ENCODE data around the gene PCAT7.
"Not testable (repeated sequence)": the region's sequence is repeated elsewhere in the genome, so short reads cannot be mapped to it uniquely, and the experiment has no call there.

The PCAT7 gene

DNA sequence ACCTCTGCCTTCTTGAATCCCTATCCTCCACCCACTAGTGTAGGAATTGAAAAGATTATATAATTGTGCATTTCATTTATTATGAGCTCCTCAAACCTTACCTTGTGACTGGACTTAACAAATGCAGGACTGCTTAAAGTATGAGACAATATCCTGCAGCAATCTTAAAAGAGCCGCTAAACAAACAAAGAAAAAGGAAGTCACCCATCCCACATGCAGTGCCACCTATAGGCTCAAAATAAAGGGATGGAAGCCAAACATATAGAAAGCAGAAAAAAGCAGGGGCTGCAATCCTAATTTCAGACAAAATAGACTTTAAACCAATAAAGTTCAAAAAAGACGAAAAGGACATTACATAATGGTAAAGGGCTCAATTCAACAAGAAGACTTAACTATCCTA, 8.7 kb downstream of the PCAT7 start:
- TF ChIP-seq, protein P1, sequence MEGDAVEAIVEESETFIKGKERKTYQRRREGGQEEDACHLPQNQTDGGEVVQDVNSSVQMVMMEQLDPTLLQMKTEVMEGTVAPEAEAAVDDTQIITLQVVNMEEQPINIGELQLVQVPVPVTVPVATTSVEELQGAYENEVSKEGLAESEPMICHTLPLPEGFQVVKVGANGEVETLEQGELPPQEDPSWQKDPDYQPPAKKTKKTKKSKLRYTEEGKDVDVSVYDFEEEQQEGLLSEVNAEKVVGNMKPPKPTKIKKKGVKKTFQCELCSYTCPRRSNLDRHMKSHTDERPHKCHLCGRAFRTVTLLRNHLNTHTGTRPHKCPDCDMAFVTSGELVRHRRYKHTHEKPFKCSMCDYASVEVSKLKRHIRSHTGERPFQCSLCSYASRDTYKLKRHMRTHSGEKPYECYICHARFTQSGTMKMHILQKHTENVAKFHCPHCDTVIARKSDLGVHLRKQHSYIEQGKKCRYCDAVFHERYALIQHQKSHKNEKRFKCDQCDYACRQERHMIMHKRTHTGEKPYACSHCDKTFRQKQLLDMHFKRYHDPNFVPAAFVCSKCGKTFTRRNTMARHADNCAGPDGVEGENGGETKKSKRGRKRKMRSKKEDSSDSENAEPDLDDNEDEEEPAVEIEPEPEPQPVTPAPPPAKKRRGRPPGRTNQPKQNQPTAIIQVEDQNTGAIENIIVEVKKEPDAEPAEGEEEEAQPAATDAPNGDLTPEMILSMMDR (conservative IDR thresholded peaks at IDR 0.05; ENCODE audit: low read length): no peak
- H3K4me3 ChIP-seq (ENCODE audit: low read length): no peak overlapping the region
- no peak for DNase-seq (ENCODE audit: low read depth)

DNA sequence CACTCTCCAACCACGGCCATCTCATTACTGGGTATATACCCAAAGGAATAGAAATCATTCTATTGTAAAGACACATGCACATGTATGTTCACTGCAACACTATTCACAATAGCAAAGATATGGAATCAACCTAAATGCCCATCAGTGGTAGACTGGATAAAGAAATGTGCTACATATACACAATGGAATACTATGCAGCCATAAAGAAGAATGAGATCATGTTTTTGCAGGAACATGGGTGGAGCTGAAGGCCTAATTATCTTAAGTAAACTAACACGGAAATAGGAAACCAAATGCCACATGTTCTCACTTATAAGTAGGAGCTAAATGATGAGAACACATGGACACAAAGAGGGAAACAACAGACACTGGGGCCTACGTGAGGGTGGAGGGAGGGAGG, 9.4 kb downstream of the PCAT7 start:
- DNase-seq (ENCODE audit: low read depth); H3K4me3 ChIP-seq (ENCODE audit: low read length): not testable (repeated sequence)

DNA sequence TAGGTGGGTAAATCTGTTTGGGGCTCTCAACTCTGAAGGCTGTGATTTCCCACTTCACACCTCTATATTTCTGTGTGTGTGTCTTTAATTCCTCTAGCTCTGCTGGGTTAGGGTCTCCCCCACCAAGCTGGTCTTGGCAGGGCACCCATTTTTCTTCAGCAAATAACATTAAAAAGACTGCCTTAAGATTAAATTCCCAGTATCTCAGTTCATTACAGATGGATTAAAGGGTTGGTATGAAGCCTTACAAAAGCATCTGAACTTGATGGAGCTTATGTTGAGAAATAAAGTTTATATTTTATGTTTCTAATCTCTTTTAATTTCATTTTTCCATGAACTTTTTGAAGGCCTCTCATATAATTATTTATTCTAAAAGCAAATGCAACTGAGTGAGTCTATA, 11.7 kb downstream of the PCAT7 start:
- no peak for DNase-seq (ENCODE audit: low read depth)

DNA sequence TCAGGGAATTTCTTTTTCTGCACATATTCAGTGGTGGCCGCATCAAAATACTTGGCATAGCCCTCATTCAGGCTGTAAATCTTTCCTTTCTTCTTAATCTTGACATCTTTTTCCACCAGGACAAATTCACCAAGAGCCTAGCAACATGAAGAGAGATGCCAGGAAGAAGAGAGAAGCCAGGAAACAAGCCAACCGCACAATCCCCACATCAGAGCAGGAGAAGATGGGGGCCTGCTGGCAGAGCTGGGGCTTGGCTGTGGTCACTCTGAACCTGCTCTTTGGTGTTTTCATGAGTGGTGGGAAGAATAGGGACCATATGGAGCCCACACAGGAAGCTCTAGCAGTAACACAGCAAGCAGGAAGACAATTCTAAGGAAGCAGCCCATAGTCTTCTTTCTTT, 12.4 kb downstream of the PCAT7 start:
- TF ChIP-seq, protein P1 (conservative IDR thresholded peaks at IDR 0.05; ENCODE audit: low read length): no peak
- H3K4me3 ChIP-seq (ENCODE audit: low read length): no peak overlapping the region
- DNase-seq (ENCODE audit: low read depth): no peak

More for the DNA sequence above, 11.7 kb downstream of the PCAT7 start:
- no peak overlapping the region for H3K4me3 ChIP-seq (ENCODE audit: low read length)
- TF ChIP-seq, protein P1 (conservative IDR thresholded peaks at IDR 0.05; ENCODE audit: low read length): no peak

DNA sequence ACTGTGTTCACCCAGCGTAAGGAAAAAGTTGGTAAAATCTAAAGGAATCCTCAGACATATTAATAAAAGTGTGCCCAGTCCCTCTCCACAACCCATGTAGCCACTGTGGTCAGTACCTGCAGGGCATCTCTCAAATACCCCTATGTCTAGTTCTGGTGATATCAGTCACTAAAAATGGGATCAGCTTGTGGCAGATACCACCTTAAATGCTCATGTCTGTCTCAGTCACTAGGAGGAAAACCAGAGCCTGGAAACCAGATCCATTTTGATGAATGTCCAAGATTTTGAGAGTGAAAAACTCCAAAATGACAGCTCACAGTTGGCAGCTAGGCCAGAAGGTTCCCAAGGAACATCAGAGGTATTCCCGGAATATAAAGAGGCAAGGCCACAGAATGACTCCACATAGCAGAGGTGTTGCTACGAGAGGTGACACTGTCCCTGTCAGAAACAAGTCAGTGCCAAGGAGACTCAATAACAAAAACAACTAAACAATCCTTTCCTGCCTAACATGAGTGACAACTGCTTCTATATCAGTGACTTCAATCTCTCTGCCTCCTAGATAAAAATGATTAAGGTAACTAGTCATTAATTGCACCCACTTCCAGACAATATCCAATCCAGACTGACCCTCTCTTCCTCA, 13.5 kb downstream of the PCAT7 start:
- TF ChIP-seq, protein P1 (conservative IDR thresholded peaks at IDR 0.05; ENCODE audit: low read length): no peak
- DNase-seq (ENCODE audit: low read depth): no peak
- H3K4me3 ChIP-seq (ENCODE audit: low read length): no peak overlapping the region

DNA sequence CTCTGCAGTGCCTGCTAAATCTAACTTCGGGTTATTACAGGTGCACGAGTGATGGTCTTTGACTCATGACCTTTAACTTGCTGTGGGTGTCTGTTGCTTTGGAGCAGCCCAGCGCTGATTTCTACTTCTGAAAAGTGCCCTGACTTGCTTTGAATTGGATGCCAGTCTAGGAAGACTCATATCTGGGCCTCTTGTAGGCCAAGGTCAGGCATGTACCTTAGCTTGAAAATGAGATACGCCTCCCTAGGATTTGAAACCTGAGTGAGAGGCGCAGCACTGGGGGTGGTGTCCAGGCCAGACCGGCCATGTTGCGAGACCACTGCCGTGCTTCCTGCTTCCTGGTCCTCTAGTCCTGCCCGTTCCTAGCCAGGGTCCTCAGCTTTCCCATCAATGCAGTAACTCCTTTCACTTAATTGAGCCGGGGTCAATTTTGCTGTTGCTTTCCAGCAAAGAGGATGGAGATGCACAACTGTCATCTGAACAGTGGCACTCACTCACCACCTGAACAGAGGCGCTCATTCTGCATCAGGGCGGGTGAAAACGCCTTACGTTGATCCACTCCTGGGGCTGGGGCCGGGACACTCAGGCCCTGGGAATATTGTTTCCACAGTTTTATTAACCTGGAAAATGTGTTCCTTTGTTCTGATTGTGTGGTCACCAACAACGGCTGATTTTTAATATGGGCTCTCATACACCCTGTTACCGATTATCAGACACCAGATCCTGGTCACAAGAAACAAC, 14.3 kb downstream of the PCAT7 start:
- H3K4me3 ChIP-seq (ENCODE audit: low read length): no peak overlapping the region
- TF ChIP-seq, protein P1 (conservative IDR thresholded peaks at IDR 0.05; ENCODE audit: low read length): no peak
- no peak for DNase-seq (ENCODE audit: low read depth)

DNA sequence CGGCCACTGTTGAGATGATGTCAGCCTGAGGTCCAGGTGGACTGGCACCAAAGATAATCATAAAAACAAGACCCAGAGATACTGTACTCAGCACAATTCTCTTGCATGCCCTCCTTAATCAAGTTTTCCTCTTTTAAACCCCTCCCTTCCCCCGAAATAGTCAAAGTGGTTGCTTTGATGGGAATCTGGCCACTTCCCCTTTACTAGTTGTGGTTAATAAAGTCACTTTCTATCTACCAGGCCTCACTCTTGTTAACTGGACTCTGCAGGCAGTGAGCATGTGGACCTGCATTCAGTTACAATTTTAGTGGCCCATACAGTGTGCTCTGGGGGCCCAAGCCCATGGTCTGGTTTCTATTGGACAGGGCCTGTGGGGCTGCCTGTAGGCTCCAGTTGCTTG, 21.2 kb downstream of the PCAT7 start:
- TF ChIP-seq, protein P1 (conservative IDR thresholded peaks at IDR 0.05; ENCODE audit: low read length): no peak

More for the DNA sequence above, 21.2 kb downstream of the PCAT7 start:
- no peak for DNase-seq (ENCODE audit: low read depth)
- H3K4me3 ChIP-seq (ENCODE audit: low read length): no peak overlapping the region
